ENCODE measurements around the gene UTS2B.

The UTS2B gene

GRCh38 chr3:191340966-191341365 is 10.6 kb upstream of the UTS2B start:
- no peak overlapping the region for H3K4me3 Mint-ChIP-seq
- no peaks in the 10 kb centered on the region for H3K27me3 Mint-ChIP-seq
- no peaks in the 10 kb centered on the region for H3K9me3 Mint-ChIP-seq (ENCODE audit: low read depth)
- H3K36me3 Mint-ChIP-seq = no peaks in the 10 kb centered on the region
- H3K27ac Mint-ChIP-seq = no peak overlapping the region
- no peaks in the 10 kb centered on the region for H3K4me1 Mint-ChIP-seq (ENCODE audit: low read depth)

GRCh38 chr3:191340351-191340750 is 10.0 kb upstream of the UTS2B start:
- H3K27ac Mint-ChIP-seq = no peak overlapping the region
- H3K27me3 Mint-ChIP-seq = no peaks in the 10 kb centered on the region
- H3K4me3 Mint-ChIP-seq = no peak overlapping the region
- no peaks in the 10 kb centered on the region for H3K36me3 Mint-ChIP-seq
- no peaks in the 10 kb centered on the region for H3K9me3 Mint-ChIP-seq (ENCODE audit: low read depth)
- H3K4me1 Mint-ChIP-seq (ENCODE audit: low read depth) = no peaks in the 10 kb centered on the region

- Mint-ChIP-seq H3K36me3 (no peaks in the 10 kb centered on the region), H3K27ac (no peak overlapping the region), H3K9me3 (ENCODE audit: low read depth) (no peaks in the 10 kb centered on the region), H3K27me3 (no peaks in the 10 kb centered on the region), H3K4me1 (ENCODE audit: low read depth) (no peaks in the 10 kb centered on the region), H3K4me3 (no peak overlapping the region)
These were observed 9.1 kb upstream of the UTS2B start for GRCh38 chr3:191339316-191339917.

GRCh38 chr3:191338177-191338488 is 7.8 kb upstream of the UTS2B start:
- Mint-ChIP-seq H3K27me3 (no peaks in the 10 kb centered on the region), H3K27ac (no peak overlapping the region), H3K36me3 (no peaks in the 10 kb centered on the region), H3K4me3 (no peak overlapping the region), H3K4me1 (ENCODE audit: low read depth) (no peaks in the 10 kb centered on the region), H3K9me3 (ENCODE audit: low read depth) (no peaks in the 10 kb centered on the region)

- no peaks in the 10 kb centered on the region for H3K4me1 Mint-ChIP-seq (ENCODE audit: low read depth)
- no peak overlapping the region for H3K27ac Mint-ChIP-seq
These were observed 6.5 kb upstream of the UTS2B start for GRCh38 chr3:191336833-191337232.

GRCh38 chr3:191334346-191334893 is 4.1 kb upstream of the UTS2B start:
- no peak overlapping the region for H3K27ac Mint-ChIP-seq
- H3K4me1 Mint-ChIP-seq (ENCODE audit: low read depth) = peaks cover 2% of the 10 kb centered on the region
- no peaks in the 10 kb centered on the region for H3K36me3 Mint-ChIP-seq
- peaks cover 12% of the 10 kb centered on the region for H3K27me3 Mint-ChIP-seq
- H3K4me3 Mint-ChIP-seq = no peak overlapping the region
- H3K9me3 Mint-ChIP-seq (ENCODE audit: low read depth) = no peaks in the 10 kb centered on the region

More at GRCh38 chr3:191336833-191337232, 6.5 kb upstream of the UTS2B start:
- Mint-ChIP-seq H3K27me3 (peaks cover 2% of the 10 kb centered on the region), H3K4me3 (no peak overlapping the region), H3K36me3 (no peaks in the 10 kb centered on the region), H3K9me3 (ENCODE audit: low read depth) (no peaks in the 10 kb centered on the region)

GRCh38 chr3:191333298-191333880 is 3.1 kb upstream of the UTS2B start:
- peaks cover 17% of the 10 kb centered on the region for H3K27me3 Mint-ChIP-seq
- H3K27ac Mint-ChIP-seq = no peak overlapping the region
- H3K36me3 Mint-ChIP-seq = peaks cover 3% of the 10 kb centered on the region
- H3K4me3 Mint-ChIP-seq = no peak overlapping the region
- H3K4me1 Mint-ChIP-seq (ENCODE audit: low read depth) = peaks cover 6% of the 10 kb centered on the region
- no peaks in the 10 kb centered on the region for H3K9me3 Mint-ChIP-seq (ENCODE audit: low read depth)

- Mint-ChIP-seq H3K4me3 (no peak overlapping the region), H3K36me3 (peaks cover 3% of the 10 kb centered on the region)
These were observed 1.1 kb upstream of the UTS2B start for GRCh38 chr3:191331388-191331787.

GRCh38 chr3:191330530-191331048 is 263 bp upstream of the UTS2B start:
- H3K36me3 Mint-ChIP-seq = peaks cover 3% of the 10 kb centered on the region
- H3K4me3 Mint-ChIP-seq = peak overlapping the region; percentile 62
- H3K4me1 Mint-ChIP-seq (ENCODE audit: low read depth) = peaks cover 7% of the 10 kb centered on the region
- peaks cover 28% of the 10 kb centered on the region for H3K27me3 Mint-ChIP-seq
- no peaks in the 10 kb centered on the region for H3K9me3 Mint-ChIP-seq (ENCODE audit: low read depth)
- H3K27ac Mint-ChIP-seq = no peak overlapping the region

More at GRCh38 chr3:191331388-191331787, 1.1 kb upstream of the UTS2B start:
- Mint-ChIP-seq H3K27ac (no peak overlapping the region), H3K27me3 (peaks cover 28% of the 10 kb centered on the region), H3K4me1 (ENCODE audit: low read depth) (peaks cover 7% of the 10 kb centered on the region), H3K9me3 (ENCODE audit: low read depth) (no peaks in the 10 kb centered on the region)

- peaks cover 28% of the 10 kb centered on the region for H3K27me3 Mint-ChIP-seq
These were observed 1.2 kb downstream of the UTS2B start, which contains the start of gene CCDC50 for GRCh38 chr3:191328962-191329653. Gene CCDC50, plus strand, starts transcription at chr3:191329394. Its CDS starts 281 bp downstream, at chr3:191329675.

GRCh38 chr3:191328383-191328961 is 1.9 kb downstream of the UTS2B start:
- Mint-ChIP-seq H3K27me3 (peaks cover 28% of the 10 kb centered on the region), H3K36me3 (peaks cover 3% of the 10 kb centered on the region), H3K27ac (no peak overlapping the region), H3K9me3 (ENCODE audit: low read depth) (no peaks in the 10 kb centered on the region), H3K4me1 (ENCODE audit: low read depth) (peaks cover 7% of the 10 kb centered on the region), H3K4me3 (peak overlapping the region; percentile 63)

More at GRCh38 chr3:191328962-191329653, 1.2 kb downstream of the UTS2B start, which contains the start of gene CCDC50:
- H3K4me1 Mint-ChIP-seq (ENCODE audit: low read depth) = peaks cover 7% of the 10 kb centered on the region
- H3K4me3 Mint-ChIP-seq = peak within 1 kb of the TSS; percentile 63
- no peaks in the 10 kb centered on the region for H3K9me3 Mint-ChIP-seq (ENCODE audit: low read depth)
- H3K27ac Mint-ChIP-seq = no peak within 1 kb of the TSS
- peaks cover 3% of the 10 kb centered on the region for H3K36me3 Mint-ChIP-seq

GRCh38 chr3:191327526-191327925 is 2.8 kb downstream of the UTS2B start:
- Mint-ChIP-seq H3K9me3 (ENCODE audit: low read depth) (no peaks in the 10 kb centered on the region), H3K4me1 (ENCODE audit: low read depth) (peaks cover 7% of the 10 kb centered on the region), H3K27me3 (peaks cover 27% of the 10 kb centered on the region), H3K27ac (no peak overlapping the region), H3K36me3 (peaks cover 3% of the 10 kb centered on the region), H3K4me3 (no peak overlapping the region)

- Mint-ChIP-seq H3K27ac (no peak overlapping the region), H3K27me3 (peaks cover 16% of the 10 kb centered on the region), H3K4me1 (ENCODE audit: low read depth) (peaks cover 5% of the 10 kb centered on the region), H3K4me3 (no peak overlapping the region), H3K36me3 (peaks cover 3% of the 10 kb centered on the region), H3K9me3 (ENCODE audit: low read depth) (no peaks in the 10 kb centered on the region)
These were observed 5.4 kb downstream of the UTS2B start for GRCh38 chr3:191324936-191325335.

GRCh38 chr3:191321019-191321767 is 9.1 kb downstream of the UTS2B start:
- no peaks in the 10 kb centered on the region for H3K9me3 Mint-ChIP-seq (ENCODE audit: low read depth)
- no peak overlapping the region for H3K4me3 Mint-ChIP-seq
- no peaks in the 10 kb centered on the region for H3K27me3 Mint-ChIP-seq
- H3K36me3 Mint-ChIP-seq = no peaks in the 10 kb centered on the region
- no peak overlapping the region for H3K27ac Mint-ChIP-seq
- H3K4me1 Mint-ChIP-seq (ENCODE audit: low read depth) = no peaks in the 10 kb centered on the region
